ENCODE measurements around the gene PPM1N.

DNA sequence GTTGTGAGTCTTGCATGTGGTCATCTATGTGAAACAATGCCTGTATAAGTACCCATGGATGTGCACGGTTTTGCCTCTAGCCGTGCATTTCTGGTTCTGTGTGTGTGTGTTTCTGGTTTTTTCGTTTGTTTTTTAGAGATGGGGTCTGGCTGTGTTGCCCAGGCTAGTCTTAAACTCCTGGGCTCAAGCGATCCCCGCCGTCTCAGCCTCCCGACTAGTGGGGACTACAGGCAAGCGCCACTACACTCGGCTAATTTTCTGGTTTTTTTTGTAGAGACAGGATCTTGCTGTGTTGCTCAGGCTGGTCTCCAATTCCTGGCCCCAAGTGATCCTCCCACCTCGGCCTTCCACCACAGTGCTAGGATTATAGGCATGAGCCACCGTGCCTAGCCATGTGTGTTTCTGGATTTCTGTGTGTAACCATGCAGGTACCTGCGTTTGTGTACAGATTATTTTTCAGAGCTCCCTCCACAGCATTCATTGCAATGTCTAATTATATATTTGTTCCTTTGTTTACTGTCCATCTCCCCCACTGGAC is 46.3 kb upstream of the PPM1N start:
- TF ChIP-seq, protein P1, sequence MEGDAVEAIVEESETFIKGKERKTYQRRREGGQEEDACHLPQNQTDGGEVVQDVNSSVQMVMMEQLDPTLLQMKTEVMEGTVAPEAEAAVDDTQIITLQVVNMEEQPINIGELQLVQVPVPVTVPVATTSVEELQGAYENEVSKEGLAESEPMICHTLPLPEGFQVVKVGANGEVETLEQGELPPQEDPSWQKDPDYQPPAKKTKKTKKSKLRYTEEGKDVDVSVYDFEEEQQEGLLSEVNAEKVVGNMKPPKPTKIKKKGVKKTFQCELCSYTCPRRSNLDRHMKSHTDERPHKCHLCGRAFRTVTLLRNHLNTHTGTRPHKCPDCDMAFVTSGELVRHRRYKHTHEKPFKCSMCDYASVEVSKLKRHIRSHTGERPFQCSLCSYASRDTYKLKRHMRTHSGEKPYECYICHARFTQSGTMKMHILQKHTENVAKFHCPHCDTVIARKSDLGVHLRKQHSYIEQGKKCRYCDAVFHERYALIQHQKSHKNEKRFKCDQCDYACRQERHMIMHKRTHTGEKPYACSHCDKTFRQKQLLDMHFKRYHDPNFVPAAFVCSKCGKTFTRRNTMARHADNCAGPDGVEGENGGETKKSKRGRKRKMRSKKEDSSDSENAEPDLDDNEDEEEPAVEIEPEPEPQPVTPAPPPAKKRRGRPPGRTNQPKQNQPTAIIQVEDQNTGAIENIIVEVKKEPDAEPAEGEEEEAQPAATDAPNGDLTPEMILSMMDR (conservative IDR thresholded peaks at IDR 0.05 in 1 of 2, IDR thresholded peaks at IDR 0.05 in 1 of 2; ENCODE audit: extremely low read depth in 1 of 2, insufficient read depth in 1 of 2, low read depth in 1 of 2, low read length in 2 of 2): no peak
- TF ChIP-seq EZH2 (IDR thresholded peaks at IDR 0.05; ENCODE audit: borderline replicate concordance, low read length): no peak

All from mammary epithelial cell (primary cell).